Pancreas (tissue), 10 donors: ENCODE data around the gene SMCO2. TPM values are rescaled to one million over a fixed set of nuclear protein-coding genes. Genes with fewer than 3 reads are reported as not detected.

Experiments used
- ATAC-seq, 4 donors: fragments of 200-7000 bp; cut with Tn5 transposase; one replicate each; pipeline versions ENCODE4 v1.8.0 to v1.9.1; 2020; ENCODE audit warnings: mild to moderate bottlenecking in 4 of 4, moderate library complexity in 4 of 4
- DNase-seq, 6 donors: peaks; one replicate each; pipeline ENCODE4 v3.0.0-alpha.2; 2020
- FAIRE-seq: peaks from 2 replicates; lab custom pipeline; 2012; peaks lifted over from hg19 to GRCh38; lab: Jason Lieb, UNC
- H3K27ac ChIP-seq, 4 donors: fragments of 200-600 bp; sonication (generic); 1 replicate in 3 of 4; 2 replicates in 1 of 4; pipeline versions ENCODE4 v1.5.0 to v1.8.0; 2020
- H3K27me3 ChIP-seq, 4 donors: fragments of 200-600 bp; one replicate each; pipeline ENCODE4 v1.8.0; 2021
- H3K36me3 ChIP-seq, 3 donors: fragments of 200-600 bp; sonication (generic) in 1 of 3; one replicate each; pipeline versions ENCODE4 v1.5.0 to v1.8.0; 2020 to 2021
- H3K4me1 ChIP-seq, 3 donors: fragments of 200-600 bp; one replicate each; pipeline ENCODE4 v1.8.0; 2021
- H3K4me3 ChIP-seq, 4 donors: fragments of 200-600 bp; sonication (generic) in 2 of 4; one replicate each; pipeline versions ENCODE4 v1.5.0 to v1.8.0; 2020 to 2021
- H3K9me3 ChIP-seq, 4 donors: fragments of 200-600 bp; one replicate each; pipeline ENCODE4 v1.8.0; 2021
- WGBS, 2 donors: extraction: QIAGEN DNeasy Blood & Tissue Kit; methylation state at CpG; one replicate each; pipeline ENCODE4 v1.1.7; 2013; 5-methylcytosine and 5-hydroxymethylcytosine counted together
- intact Hi-C, 3 donors: fragments of 100-400 bp; cut with DNase I; formaldehyde crosslinking; loops; one replicate each; pipeline versions ENCODE4 v1.11.1 to v1.14.2; 2022
- polyA plus RNA-seq, 2 donors: library from polyadenylated mRNA; stranded (reverse); fragments of 200-250 nt; gene quantifications; one replicate each; pipeline ENCODE4 v1.2.3, GENCODE V29; 2013
- total RNA-seq, 6 donors: library from RNA; stranded (reverse); fragmentation: NEBNext Ultra II Directional in 4 of 6; extraction: Animal tissue kit (Norgen Biotek cat#: 25700) in 4 of 6; gene quantifications; one replicate each; pipeline versions ENCODE4 v1.2.1 to v1.2.4, GENCODE V29; 2021 to 2023
- TF ChIP-seq, protein P1 (sequence below), 4 donors: fragments of 200-600 bp; sonication (generic) in 3 of 4; IDR thresholded peaks; one replicate each; pipeline versions ENCODE4 v1.5.0 to v1.8.0; 2021; ENCODE audit warnings: antibody characterized with exemption in 4 of 4
- donor health status: healthy with polysubstance abuse.
- donor health status: DM: no; HTN: no; CAD: no; lungs with moderate emphysema.
- donor health status: DM: no; HTN: no; CAD: no.
- donor health status: control.
- donor health status: control.
- donor health status: Bipolar disorder and iron deficiency.
- donor health status: DM: yes; HTN: yes; CAD: no.
- donor health status: DM: no; HTN: no; CAD: no.
- donor health status: DM: no; HTN: no; CAD: no.
- donor health status: DM: yes; HTN: yes; CAD: no.

SMCO2 gene
- total and polyA plus RNA-seq, 8 donors = 0.28 to 0.50 (median 0.35) TPM; not detected in 5

DNA sequence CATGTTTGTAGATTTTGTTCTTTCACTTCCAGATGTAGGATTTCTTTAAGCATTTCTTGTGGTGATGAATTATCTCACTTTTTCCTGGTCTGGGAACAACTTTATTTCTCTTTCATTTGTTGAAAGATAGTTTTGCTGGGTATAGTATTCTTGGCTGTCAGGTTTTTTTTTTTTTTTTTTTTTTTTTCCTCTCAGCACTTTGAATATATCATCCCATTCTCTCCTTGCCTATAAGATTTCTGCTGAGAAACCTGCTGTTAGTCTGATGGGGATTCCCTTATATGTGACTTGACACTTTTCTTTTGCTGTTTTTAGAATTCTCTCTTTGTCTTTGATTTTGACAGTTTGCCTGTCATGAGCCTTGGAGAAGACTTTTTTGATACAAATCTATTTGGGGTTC, 30.5 kb downstream of the SMCO2 start:
- Histone ChIP-seq H3K9me3 (peaks cover 0 to 3% (median 2%) of the 10 kb centered on the region in 4 donors), H3K4me1 (peaks cover 0 to 7% (median 0%) of the 10 kb centered on the region in 3 donors), H3K4me3 (no peak overlapping the region), H3K27me3 (no peaks in the 10 kb centered on the region), H3K27ac (no peak overlapping the region), H3K36me3 (no peaks in the 10 kb centered on the region)
- TF ChIP-seq, protein P1, sequence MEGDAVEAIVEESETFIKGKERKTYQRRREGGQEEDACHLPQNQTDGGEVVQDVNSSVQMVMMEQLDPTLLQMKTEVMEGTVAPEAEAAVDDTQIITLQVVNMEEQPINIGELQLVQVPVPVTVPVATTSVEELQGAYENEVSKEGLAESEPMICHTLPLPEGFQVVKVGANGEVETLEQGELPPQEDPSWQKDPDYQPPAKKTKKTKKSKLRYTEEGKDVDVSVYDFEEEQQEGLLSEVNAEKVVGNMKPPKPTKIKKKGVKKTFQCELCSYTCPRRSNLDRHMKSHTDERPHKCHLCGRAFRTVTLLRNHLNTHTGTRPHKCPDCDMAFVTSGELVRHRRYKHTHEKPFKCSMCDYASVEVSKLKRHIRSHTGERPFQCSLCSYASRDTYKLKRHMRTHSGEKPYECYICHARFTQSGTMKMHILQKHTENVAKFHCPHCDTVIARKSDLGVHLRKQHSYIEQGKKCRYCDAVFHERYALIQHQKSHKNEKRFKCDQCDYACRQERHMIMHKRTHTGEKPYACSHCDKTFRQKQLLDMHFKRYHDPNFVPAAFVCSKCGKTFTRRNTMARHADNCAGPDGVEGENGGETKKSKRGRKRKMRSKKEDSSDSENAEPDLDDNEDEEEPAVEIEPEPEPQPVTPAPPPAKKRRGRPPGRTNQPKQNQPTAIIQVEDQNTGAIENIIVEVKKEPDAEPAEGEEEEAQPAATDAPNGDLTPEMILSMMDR (IDR thresholded peaks at IDR 0.05) = no peak
- no peak for FAIRE-seq
- DNase-seq = no peak
- intact Hi-C loops = no loop called here
- ATAC-seq = no peak

DNA sequence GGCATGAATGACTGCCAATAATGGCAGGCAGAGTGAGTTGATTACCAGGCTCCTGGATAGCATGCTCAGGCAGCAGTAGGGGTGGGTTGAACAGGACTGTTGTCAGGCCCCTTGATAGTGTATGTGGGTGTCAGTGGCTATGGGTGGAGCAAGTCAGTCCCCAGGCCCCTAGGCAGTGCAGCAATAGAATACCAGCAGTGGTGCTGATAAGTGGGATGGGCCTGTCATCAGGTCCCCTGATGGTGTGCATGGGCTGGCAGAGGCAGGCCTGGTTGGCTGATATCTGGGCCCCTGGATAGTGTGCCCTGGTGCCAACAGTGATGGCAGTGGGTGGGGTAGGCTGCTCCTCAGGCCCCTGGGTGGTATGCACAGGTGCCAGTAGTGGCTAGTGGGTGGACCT, 32.4 kb downstream of the SMCO2 start:
- no peak for FAIRE-seq
- intact Hi-C loops = no loop called here

DNA sequence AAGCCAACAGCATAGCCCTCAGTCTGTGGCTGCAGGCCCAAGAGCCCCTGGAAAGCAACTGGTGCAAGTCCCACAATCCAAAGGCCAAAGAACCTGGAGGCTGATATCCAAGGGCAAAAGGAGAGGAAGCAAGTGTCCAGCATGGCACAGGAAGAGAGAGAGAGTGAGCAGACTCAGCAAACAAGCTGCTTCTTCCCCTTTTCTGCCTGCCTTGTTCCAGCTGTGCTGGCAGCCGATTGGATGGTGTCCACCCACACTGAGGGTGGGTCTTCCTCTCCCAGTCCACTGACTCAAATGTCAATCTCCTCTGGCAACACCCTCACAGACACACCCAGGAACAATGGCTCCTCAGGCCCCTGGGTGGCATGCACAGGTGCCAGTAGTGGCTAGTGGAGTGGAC, 33.5 kb downstream of the SMCO2 start:
- no peak for DNase-seq
- intact Hi-C loops = no loop called here
- no peak for FAIRE-seq
- Histone ChIP-seq H3K27ac (no peak overlapping the region), H3K36me3 (no peaks in the 10 kb centered on the region), H3K9me3 (peaks cover 0 to 3% (median 2%) of the 10 kb centered on the region in 4 donors), H3K4me3 (no peak overlapping the region), H3K4me1 (no peaks in the 10 kb centered on the region), H3K27me3 (no peaks in the 10 kb centered on the region)
- ATAC-seq = no peak
- TF ChIP-seq, protein P1 (IDR thresholded peaks at IDR 0.05) = no peak
- WGBS, 2 donors = 69 to 80% methylated on average over 1 of the region's 1 CpG

More for the DNA sequence above, 32.4 kb downstream of the SMCO2 start:
- TF ChIP-seq, protein P1 (IDR thresholded peaks at IDR 0.05) = no peak
- H3K9me3 ChIP-seq = peaks cover 0 to 3% (median 2%) of the 10 kb centered on the region in 4 donors
- H3K36me3 ChIP-seq = no peaks in the 10 kb centered on the region
- H3K27me3 ChIP-seq = no peaks in the 10 kb centered on the region
- ATAC-seq (no peak), DNase-seq (no peak)
- H3K27ac ChIP-seq = no peak overlapping the region
- H3K4me1 ChIP-seq = peaks cover 0 to 4% (median 0%) of the 10 kb centered on the region in 3 donors
- no peak overlapping the region for H3K4me3 ChIP-seq

DNA sequence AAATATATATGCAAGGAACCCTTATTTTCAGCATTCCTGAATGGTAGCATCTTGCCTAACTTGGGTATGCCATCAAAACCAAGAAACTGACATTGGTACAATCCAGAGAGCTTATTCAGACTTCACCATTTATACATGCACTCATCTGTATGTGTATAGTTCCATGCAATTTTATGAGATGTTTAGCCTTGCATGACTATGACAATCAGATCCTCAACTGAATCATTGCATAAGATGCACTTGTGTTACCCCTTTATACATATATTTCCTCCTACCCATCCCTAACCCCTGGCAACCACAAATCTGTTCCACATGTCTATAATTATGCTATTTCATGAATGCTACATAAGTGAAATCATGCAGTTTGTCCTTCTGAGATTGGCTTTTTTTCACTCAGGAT, 40.4 kb downstream of the SMCO2 start:
- no peaks in the 10 kb centered on the region for H3K9me3 ChIP-seq
- intact Hi-C loops = no loop called here

DNA sequence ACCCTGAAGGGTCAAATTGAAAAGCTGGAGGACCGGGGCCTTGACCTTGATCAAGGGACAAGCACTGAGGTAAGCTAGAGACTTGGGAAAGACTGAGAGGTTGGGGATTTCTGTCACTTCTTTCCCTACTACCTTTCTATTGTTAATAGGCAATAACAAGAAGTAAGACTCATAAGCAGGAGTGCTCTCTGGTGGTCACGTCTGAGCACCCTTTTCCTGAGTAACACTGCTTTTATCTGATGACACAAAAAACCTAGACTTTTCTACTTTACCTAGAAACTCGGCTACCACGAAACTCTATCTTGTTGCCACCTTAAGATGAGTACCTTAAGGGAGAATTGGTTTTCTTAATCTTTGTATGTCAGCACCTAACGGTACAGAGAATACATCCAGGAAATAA, 41.9 kb downstream of the SMCO2 start:
- FAIRE-seq = no peak
- intact Hi-C loops = no loop called here

More for the DNA sequence above, 40.4 kb downstream of the SMCO2 start:
- FAIRE-seq (no peak), DNase-seq (no peak), ATAC-seq (no peak)
- Histone ChIP-seq H3K4me3 (no peak overlapping the region), H3K4me1 (no peaks in the 10 kb centered on the region), H3K27me3 (no peaks in the 10 kb centered on the region), H3K36me3 (no peaks in the 10 kb centered on the region), H3K27ac (no peak overlapping the region)
- TF ChIP-seq, protein P1 (IDR thresholded peaks at IDR 0.05) = no peak

More for the DNA sequence above, 41.9 kb downstream of the SMCO2 start:
- Histone ChIP-seq H3K27ac (no peak overlapping the region), H3K27me3 (no peaks in the 10 kb centered on the region), H3K4me3 (no peak overlapping the region), H3K36me3 (no peaks in the 10 kb centered on the region), H3K4me1 (no peaks in the 10 kb centered on the region), H3K9me3 (no peaks in the 10 kb centered on the region)
- ATAC-seq (no peak), DNase-seq (no peak)
- WGBS, 2 donors = 69 to 73% methylated on average over 5 of the region's 5 CpGs
- TF ChIP-seq, protein P1 (IDR thresholded peaks at IDR 0.05) = no peak
